DOHH2 (cell line): ENCODE results near the gene TEAD4.

Experiments used
- H3F3A ChIP-seq: fragments of 200-600 bp; sonication (generic), shearing (Covaris generic); 2 replicates; pipeline ENCODE4 v1.6.0; 2016; ENCODE audit warnings: antibody characterized with exemption, mild to moderate bottlenecking; ENCODE audit not compliant: control insufficient read depth, insufficient read depth
- H3K27ac ChIP-seq: fragments of 200-600 bp; sonication (generic); 2 replicates; pipeline ENCODE4 v1.5.1; 2014; ENCODE audit warnings: low read depth, mild to moderate bottlenecking, low read length, moderate library complexity
- H3K27me3 ChIP-seq: fragments of 200-600 bp; sonication (generic); 2 replicates; pipeline ENCODE4 v1.6.1; 2014; ENCODE audit warnings: mild to moderate bottlenecking, low read length, mixed read lengths; ENCODE audit not compliant: control insufficient read depth
- H3K36me3 ChIP-seq: fragments of 200-600 bp; sonication (generic); 2 replicates; pipeline ENCODE4 v1.6.1; 2014; ENCODE audit warnings: mild to moderate bottlenecking, low read length, moderate library complexity, mixed read lengths; ENCODE audit not compliant: control insufficient read depth
- H3K4me1 ChIP-seq: fragments of 200-600 bp; sonication (generic); 2 replicates; pipeline ENCODE4 v1.6.1; 2014; ENCODE audit warnings: mild to moderate bottlenecking, low read length, mixed read lengths; ENCODE audit not compliant: control insufficient read depth
- H3K4me2 ChIP-seq: fragments of 200-600 bp; sonication (generic); 2 replicates; pipeline ENCODE4 v1.6.0; 2014; ENCODE audit warnings: mild to moderate bottlenecking, low read length, moderate library complexity
- H3K4me3 ChIP-seq: fragments of 200-600 bp; sonication (generic); 2 replicates; pipeline ENCODE4 v1.5.1; 2014; ENCODE audit warnings: mild to moderate bottlenecking, low read length, mixed read lengths
- H3K79me2 ChIP-seq: fragments of 200-600 bp; sonication (generic); 2 replicates; pipeline ENCODE4 v1.6.1; 2014; ENCODE audit warnings: mild to moderate bottlenecking, low read length, mixed read lengths; ENCODE audit not compliant: control insufficient read depth
- H3K9me2 ChIP-seq: fragments of 200-600 bp; sonication (generic); replicated peaks from 2 replicates; pipeline ENCODE4 v1.6.1; 2014; ENCODE audit warnings: mild to moderate bottlenecking, low read length, mixed read lengths; ENCODE audit not compliant: control insufficient read depth
- H3K9me3 ChIP-seq: fragments of 200-600 bp; sonication (generic); 2 replicates; pipeline ENCODE4 v1.6.1; 2014; ENCODE audit warnings: antibody characterized with exemption, low read length, mixed read lengths; ENCODE audit not compliant: control insufficient read depth, insufficient read depth
- H4K20me1 ChIP-seq: fragments of 200-600 bp; sonication (generic); 2 replicates; pipeline ENCODE4 v1.6.0; 2014; ENCODE audit warnings: low read depth, mild to moderate bottlenecking, antibody characterized with exemption, low read length, moderate library complexity; ENCODE audit not compliant: control insufficient read depth, insufficient read depth
- EZH2phosphoT487 ChIP-seq: fragments of 200-600 bp; sonication (generic); IDR thresholded peaks from 2 replicates; pipeline ENCODE4 v1.6.1; 2017; ENCODE audit warnings: borderline replicate concordance, mild to moderate bottlenecking, antibody characterized with exemption, low read length, moderate library complexity, mixed read lengths
- TF ChIP-seq, protein P1 (sequence below): fragments of 200-600 bp; sonication (generic); IDR thresholded peaks from one replicate; pipeline ENCODE4 v1.5.1; 2014; ENCODE audit warnings: antibody characterized with exemption, mild to moderate bottlenecking, low read depth, low read length; ENCODE audit not compliant: poor library complexity, severe bottlenecking

TEAD4 gene

DNA sequence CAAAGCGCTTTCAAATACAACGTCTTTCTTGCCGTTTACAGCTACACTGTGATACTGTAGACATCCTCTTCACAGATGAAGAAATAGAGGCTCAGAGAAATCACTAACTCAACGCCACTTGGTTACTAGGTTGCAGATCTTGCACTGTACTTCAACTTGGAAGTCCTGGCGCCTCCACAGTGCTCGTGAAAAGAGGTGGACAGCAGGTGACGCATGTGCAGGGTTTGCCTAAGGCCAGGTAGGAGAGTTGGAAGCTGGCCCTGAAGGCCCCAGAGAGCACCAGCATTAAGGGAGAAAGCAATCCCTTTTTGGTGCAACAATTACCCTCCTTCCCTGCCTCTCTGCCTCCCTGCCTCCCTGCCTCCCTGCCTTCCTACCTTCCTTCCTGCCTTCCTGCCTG, 95.2 kb downstream of the TEAD4 start:
- Histone ChIP-seq H3K4me3 (no peak overlapping the region), H3F3A (0 out of 2 replicates have a peak, but pooled peaks cover 3% of the 10 kb centered on the region), H3K27me3 (peaks cover 9% of the 10 kb centered on the region), H3K36me3 (no peaks in the 10 kb centered on the region), H3K4me1 (peaks cover 9% of the 10 kb centered on the region), H3K79me2 (no peaks in the 10 kb centered on the region), H3K9me3 (no peaks in the 10 kb centered on the region), H3K9me2 (no peaks in the 10 kb centered on the region), H3K27ac (no peak overlapping the region), H3K4me2 (no peak overlapping the region), H4K20me1 (0 out of 2 replicates have a peak, but pooled peaks cover 1% of the 10 kb centered on the region)
- no peak for TF ChIP-seq EZH2phosphoT487
- TF ChIP-seq, protein P1, sequence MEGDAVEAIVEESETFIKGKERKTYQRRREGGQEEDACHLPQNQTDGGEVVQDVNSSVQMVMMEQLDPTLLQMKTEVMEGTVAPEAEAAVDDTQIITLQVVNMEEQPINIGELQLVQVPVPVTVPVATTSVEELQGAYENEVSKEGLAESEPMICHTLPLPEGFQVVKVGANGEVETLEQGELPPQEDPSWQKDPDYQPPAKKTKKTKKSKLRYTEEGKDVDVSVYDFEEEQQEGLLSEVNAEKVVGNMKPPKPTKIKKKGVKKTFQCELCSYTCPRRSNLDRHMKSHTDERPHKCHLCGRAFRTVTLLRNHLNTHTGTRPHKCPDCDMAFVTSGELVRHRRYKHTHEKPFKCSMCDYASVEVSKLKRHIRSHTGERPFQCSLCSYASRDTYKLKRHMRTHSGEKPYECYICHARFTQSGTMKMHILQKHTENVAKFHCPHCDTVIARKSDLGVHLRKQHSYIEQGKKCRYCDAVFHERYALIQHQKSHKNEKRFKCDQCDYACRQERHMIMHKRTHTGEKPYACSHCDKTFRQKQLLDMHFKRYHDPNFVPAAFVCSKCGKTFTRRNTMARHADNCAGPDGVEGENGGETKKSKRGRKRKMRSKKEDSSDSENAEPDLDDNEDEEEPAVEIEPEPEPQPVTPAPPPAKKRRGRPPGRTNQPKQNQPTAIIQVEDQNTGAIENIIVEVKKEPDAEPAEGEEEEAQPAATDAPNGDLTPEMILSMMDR = no peak

DNA sequence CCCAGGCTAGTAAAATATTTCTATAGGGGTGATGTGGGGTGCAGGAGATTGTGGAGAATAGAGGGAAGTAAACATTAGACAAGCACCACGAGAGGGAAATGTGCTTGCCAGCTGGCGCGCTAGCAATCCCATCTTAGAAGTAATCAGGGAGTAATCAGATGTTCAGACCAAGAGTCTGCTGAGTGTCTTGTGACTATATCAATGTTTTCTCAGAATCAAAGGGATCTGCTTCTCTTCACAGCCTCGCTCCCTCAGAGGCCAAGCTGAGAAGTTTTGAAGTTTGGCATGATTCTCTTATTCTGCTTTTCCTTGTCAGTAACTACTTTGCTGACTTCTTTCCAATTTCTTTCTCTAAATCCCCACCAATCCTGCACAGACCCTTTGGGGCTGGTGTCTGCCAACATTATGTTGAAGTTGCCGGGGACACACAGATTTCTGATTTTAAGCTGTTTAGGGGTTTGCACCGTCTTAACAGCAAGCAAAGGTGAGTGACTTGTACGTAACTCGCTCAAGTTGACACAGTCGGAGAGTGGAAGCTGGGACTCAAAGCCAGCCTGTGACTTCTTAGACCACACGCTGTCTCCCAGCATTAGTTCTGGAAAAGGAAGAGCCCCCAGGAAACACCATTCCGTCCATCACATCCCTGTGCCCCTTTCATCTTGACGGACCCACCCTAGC, 96.0 kb downstream of the TEAD4 start:
- TF ChIP-seq EZH2phosphoT487 = no peak
- TF ChIP-seq, protein P1 = no peak
- Histone ChIP-seq H4K20me1 (no peaks in the 10 kb centered on the region), H3K4me1 (peaks cover 1% of the 10 kb centered on the region), H3K36me3 (no peaks in the 10 kb centered on the region), H3K4me3 (no peak overlapping the region), H3K9me2 (no peaks in the 10 kb centered on the region), H3K79me2 (no peaks in the 10 kb centered on the region), H3K27ac (no peak overlapping the region), H3K27me3 (peaks cover 1% of the 10 kb centered on the region), H3F3A (no peaks in the 10 kb centered on the region), H3K4me2 (no peak overlapping the region), H3K9me3 (no peaks in the 10 kb centered on the region)

DNA sequence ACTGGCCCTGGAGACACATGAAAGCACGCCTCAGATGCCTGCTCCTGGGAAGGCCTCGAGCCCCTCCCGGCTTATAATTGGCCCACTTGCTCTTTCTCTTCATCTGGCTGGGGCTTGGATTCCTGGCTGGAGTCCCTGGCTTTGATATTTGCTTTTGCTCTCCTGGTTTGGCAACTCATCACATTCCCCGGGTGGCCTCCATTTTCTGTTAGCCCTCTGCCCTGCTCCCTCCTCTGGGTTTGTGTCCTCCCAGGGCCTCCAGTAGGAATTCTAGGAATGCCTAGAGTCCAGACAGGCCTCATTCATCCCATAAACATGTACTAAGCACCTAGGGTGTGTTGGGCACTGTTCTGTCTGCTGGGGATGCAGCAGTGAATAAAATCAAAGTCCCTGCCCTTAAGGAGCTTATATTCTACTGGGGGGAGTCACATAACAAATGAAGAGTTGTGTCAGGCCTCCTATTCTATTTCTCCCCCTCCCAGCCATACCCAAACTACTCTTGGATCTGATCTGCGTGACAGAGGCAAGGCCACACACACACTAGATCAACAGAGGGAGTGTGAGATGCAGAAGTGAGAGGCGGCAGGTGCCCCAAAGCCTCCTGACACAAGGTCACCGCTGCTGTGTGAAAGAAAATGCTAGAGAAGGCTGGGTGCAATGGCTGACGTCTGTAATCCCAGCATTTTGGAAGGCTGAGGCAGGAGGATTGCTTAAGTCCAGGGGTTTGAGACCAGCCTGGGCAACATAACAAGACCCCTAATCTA, 96.7 kb downstream of the TEAD4 start:
- no peak overlapping the region for H3K4me2 ChIP-seq
- no peaks in the 10 kb centered on the region for H3K27me3 ChIP-seq
- no peaks in the 10 kb centered on the region for H4K20me1 ChIP-seq
- no peaks in the 10 kb centered on the region for H3K9me3 ChIP-seq
- no peak for TF ChIP-seq EZH2phosphoT487
- TF ChIP-seq, protein P1 = no peak
- no peaks in the 10 kb centered on the region for H3F3A ChIP-seq
- no peak overlapping the region for H3K27ac ChIP-seq
- H3K79me2 ChIP-seq = no peaks in the 10 kb centered on the region
- no peaks in the 10 kb centered on the region for H3K9me2 ChIP-seq
- H3K36me3 ChIP-seq = no peaks in the 10 kb centered on the region
- H3K4me3 ChIP-seq = no peak overlapping the region
- H3K4me1 ChIP-seq = no peaks in the 10 kb centered on the region
